Upper lobe of right lung (tissue), 1 donor: Measurements from ENCODE around the gene MAP4K2. TPM values are rescaled to one million over a fixed set of nuclear protein-coding genes. Genes with fewer than 3 reads are reported as not detected.
A peak's percentile ranks its signal among the peaks of the same experiment; 100 is the strongest.
"Not testable (repeated sequence)": the region's sequence is repeated elsewhere in the genome, so short reads cannot be mapped to it uniquely, and the experiment has no call there.

Source experiments
- ATAC-seq: fragments of 200-7000 bp; cut with Tn5 transposase; one replicate; pipeline ENCODE4 v1.9.1; 2020; ENCODE audit warnings: mild to moderate bottlenecking, moderate library complexity
- DNase-seq: peaks from one replicate; pipeline ENCODE4 v3.0.0-alpha.2; 2020
- H3K27ac ChIP-seq: fragments of 200-600 bp; one replicate; pipeline ENCODE4 v1.8.0; 2022
- H3K27me3 ChIP-seq: fragments of 200-600 bp; one replicate; pipeline ENCODE4 v1.8.0; 2022; ENCODE audit warnings: mild to moderate bottlenecking
- H3K36me3 ChIP-seq: fragments of 200-600 bp; one replicate; pipeline ENCODE4 v1.8.0; 2022
- H3K4me1 ChIP-seq: fragments of 200-600 bp; one replicate; pipeline ENCODE4 v1.8.0; 2022
- H3K4me3 ChIP-seq: fragments of 200-600 bp; one replicate; pipeline ENCODE4 v1.8.0; 2022; ENCODE audit warnings: mild to moderate bottlenecking
- H3K9me3 ChIP-seq: fragments of 200-600 bp; one replicate; pipeline ENCODE4 v1.8.0; 2022
- intact Hi-C: fragments of 100-400 bp; cut with DNase I; formaldehyde crosslinking; loops from one replicate; pipeline ENCODE4 v1.11.0; 2022
- total RNA-seq: library from RNA; stranded (reverse); fragmentation: NEBNext Ultra II Directional; extraction: Animal tissue kit (Norgen Biotek cat#: 25700); gene quantifications from one replicate; pipeline ENCODE4 v1.2.1, GENCODE V29; 2021
- TF ChIP-seq, protein P1 (sequence below): fragments of 200-600 bp; IDR thresholded peaks from one replicate; pipeline ENCODE4 v1.8.0; 2022; ENCODE audit warnings: antibody characterized with exemption
- donor health status: DM: no; HTN: yes; CAD: no; lungs with severe emphysema.

Gene MAP4K2
- total RNA-seq, 1 donor from 2014 or later, result 28.9 TPM

DNA sequence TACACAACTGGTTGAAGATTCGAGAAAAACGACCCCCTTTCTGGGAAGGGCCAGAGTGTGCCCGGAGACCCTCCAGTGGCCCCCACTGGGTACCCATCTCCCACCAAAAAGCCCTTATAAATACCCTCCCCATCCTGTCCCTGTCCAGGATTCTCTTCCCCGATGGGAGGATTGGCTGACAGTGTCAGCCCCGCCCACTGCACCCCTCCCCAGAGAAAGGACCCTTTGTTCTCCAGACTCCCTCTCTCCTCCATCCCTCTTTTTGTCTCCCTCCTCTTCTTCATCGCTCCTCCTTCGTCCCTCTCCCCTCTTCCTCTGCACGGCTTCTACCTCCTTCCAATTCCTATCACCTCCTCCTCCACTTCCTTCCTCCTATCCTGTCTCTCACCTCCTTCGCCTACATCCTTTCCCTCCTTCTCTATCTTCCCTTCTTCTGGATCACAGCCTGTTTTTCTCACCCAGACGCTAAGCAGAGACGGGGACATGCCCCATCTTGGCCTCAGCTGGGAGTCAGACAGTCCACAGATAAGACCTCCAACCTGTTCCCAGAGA lies 20.6 kb upstream of the MAP4K2 start:
- no peak for ATAC-seq
- H3K4me3 ChIP-seq, result no peak overlapping the region
- no peaks in the 10 kb centered on the region for H3K4me1 ChIP-seq
- no peak for DNase-seq
- H3K9me3 ChIP-seq, result no peaks in the 10 kb centered on the region
- no peaks in the 10 kb centered on the region for H3K27me3 ChIP-seq
- no peaks in the 10 kb centered on the region for H3K36me3 ChIP-seq
- TF ChIP-seq, protein P1, sequence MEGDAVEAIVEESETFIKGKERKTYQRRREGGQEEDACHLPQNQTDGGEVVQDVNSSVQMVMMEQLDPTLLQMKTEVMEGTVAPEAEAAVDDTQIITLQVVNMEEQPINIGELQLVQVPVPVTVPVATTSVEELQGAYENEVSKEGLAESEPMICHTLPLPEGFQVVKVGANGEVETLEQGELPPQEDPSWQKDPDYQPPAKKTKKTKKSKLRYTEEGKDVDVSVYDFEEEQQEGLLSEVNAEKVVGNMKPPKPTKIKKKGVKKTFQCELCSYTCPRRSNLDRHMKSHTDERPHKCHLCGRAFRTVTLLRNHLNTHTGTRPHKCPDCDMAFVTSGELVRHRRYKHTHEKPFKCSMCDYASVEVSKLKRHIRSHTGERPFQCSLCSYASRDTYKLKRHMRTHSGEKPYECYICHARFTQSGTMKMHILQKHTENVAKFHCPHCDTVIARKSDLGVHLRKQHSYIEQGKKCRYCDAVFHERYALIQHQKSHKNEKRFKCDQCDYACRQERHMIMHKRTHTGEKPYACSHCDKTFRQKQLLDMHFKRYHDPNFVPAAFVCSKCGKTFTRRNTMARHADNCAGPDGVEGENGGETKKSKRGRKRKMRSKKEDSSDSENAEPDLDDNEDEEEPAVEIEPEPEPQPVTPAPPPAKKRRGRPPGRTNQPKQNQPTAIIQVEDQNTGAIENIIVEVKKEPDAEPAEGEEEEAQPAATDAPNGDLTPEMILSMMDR, result no peak
- no peak overlapping the region for H3K27ac ChIP-seq
- intact Hi-C loops, result no loop called here

- Histone ChIP-seq H3K27me3 (no peaks in the 10 kb centered on the region), H3K4me1 (no peaks in the 10 kb centered on the region), H3K9me3 (no peaks in the 10 kb centered on the region), H3K4me3 (no peak overlapping the region), H3K36me3 (no peaks in the 10 kb centered on the region), H3K27ac (no peak overlapping the region)
- no peak for ATAC-seq
- DNase-seq, result no peak
- TF ChIP-seq, protein P1, result no peak
- intact Hi-C loops, result no loop called here
Measured at GRCh38 chr11:64817476-64817875, 14.5 kb upstream of the MAP4K2 start.

DNA sequence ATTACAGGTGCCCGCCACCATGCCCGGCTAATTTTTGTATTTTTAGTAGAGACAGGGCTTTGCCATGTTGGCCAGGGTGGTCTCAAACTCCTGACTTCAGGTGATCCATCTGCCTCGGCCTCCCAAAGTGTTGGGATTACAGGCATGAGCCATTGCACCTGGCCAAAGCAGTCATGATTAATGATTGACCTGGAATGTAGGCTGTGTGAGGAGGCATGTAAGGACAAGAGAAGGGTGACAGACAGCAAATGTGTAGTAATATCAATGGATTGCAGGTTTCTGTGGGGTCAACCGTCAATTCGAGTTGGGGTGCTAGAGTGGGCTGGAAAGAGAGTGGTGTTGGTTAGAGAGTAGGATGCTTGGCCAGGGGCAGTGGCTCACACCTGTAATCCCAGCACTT lies 12.4 kb upstream of the MAP4K2 start:
- intact Hi-C loops, H3K4me3 ChIP-seq, DNase-seq, ATAC-seq, H3K4me1 ChIP-seq, H3K9me3 ChIP-seq, H3K27ac ChIP-seq, H3K27me3 ChIP-seq, H3K36me3 ChIP-seq: not testable (repeated sequence)

DNA sequence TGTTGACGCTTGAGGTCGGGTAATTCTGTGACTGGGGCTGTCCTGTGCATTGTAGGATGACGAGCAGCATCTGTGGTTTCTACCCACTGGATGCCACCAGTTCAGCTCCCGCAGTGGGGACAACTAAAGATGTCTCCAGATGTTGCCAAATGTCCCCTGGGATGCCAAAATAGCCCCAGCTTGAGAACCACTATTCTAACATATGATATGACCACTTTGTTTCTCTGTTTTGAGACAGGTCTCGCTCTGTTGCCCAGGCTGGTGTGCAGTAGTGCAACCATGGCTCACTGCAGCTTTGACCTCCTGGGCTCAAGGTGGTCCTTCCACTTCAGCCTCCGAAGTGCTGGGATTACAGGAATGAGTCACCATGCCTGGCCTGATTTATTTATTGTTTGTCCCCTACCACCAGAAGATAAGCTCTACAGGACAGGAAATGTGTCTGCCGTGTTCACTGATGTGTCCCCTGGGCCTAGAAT lies 11.7 kb upstream of the MAP4K2 start:
- ATAC-seq (no peak), DNase-seq (no peak)
- intact Hi-C loops, result no loop called here

GRCh38 chr11:64813826-64814225 lies 10.8 kb upstream of the MAP4K2 start:
- intact Hi-C loops, result no loop called here
- TF ChIP-seq, protein P1, result no peak
- no peak overlapping the region for H3K27ac ChIP-seq

More for the DNA sequence above, 11.7 kb upstream of the MAP4K2 start:
- Histone ChIP-seq H3K4me1 (no peaks in the 10 kb centered on the region), H3K36me3 (no peaks in the 10 kb centered on the region), H3K27ac (no peak overlapping the region), H3K9me3 (no peaks in the 10 kb centered on the region), H3K4me3 (no peak overlapping the region), H3K27me3 (no peaks in the 10 kb centered on the region)
- TF ChIP-seq, protein P1, result no peak

DNA sequence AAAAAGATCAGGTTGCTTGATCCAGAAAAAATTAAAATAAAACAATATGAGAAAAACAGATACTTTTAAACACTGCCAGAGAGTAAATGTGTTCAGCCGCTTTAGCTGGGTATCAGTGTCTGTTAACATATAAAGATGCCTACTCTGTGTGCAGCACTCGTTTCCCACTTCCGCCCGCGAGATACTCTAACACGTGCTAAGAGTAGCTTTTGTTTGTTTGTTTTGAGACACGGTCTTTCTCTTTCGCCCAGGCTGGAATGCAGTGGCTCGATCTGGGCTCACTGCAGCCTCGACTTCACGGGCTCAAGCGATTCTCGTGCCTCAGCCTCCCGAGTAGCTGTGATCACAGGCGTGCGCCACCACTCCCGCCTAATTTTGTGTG lies 7.9 kb upstream of the MAP4K2 start:
- H3K27me3 ChIP-seq, result no peaks in the 10 kb centered on the region
- TF ChIP-seq, protein P1, result no peak
- no peaks in the 10 kb centered on the region for H3K9me3 ChIP-seq
- no peak for ATAC-seq
- peaks cover 6% of the 10 kb centered on the region for H3K36me3 ChIP-seq
- H3K27ac ChIP-seq, result peak overlapping the region; percentile 71
- intact Hi-C loops, result no loop called here
- no peak for DNase-seq
- H3K4me3 ChIP-seq, result peak overlapping the region; percentile 77
- H3K4me1 ChIP-seq, result no peaks in the 10 kb centered on the region

More at GRCh38 chr11:64813826-64814225, 10.8 kb upstream of the MAP4K2 start:
- no peak for DNase-seq
- H3K36me3 ChIP-seq, result no peaks in the 10 kb centered on the region
- no peaks in the 10 kb centered on the region for H3K4me1 ChIP-seq
- no peaks in the 10 kb centered on the region for H3K9me3 ChIP-seq
- no peaks in the 10 kb centered on the region for H3K27me3 ChIP-seq
- H3K4me3 ChIP-seq, result no peak overlapping the region
- no peak for ATAC-seq
